HEK293 (cell line): ENCODE measurements around the gene SPACA7.

Experiments used
- EGR2 ChIP-seq: fragments of 450-650 bp; formaldehyde crosslinking; IDR thresholded peaks from 2 replicates; pipeline ENCODE4 v1.5.1; 2016; ENCODE audit warnings: low read depth, missing biosample characterization, missing genetic modification characterization
- GLI2 ChIP-seq: fragments of 450-650 bp; formaldehyde crosslinking; IDR thresholded peaks from 2 replicates; pipeline ENCODE4; 2017; ENCODE audit warnings: missing biosample characterization, missing genetic modification characterization, low read depth, borderline replicate concordance
- HOXA7 ChIP-seq: sonication (generic); formaldehyde crosslinking; IDR thresholded peaks from 2 replicates; pipeline ENCODE4 v1.8.1; 2022; ENCODE audit warnings: missing genetic modification reagents, borderline replicate concordance
- HOXC10 ChIP-seq: sonication (generic); formaldehyde crosslinking; IDR thresholded peaks from 2 replicates; pipeline ENCODE4 v1.8.1; 2023; ENCODE audit warnings: mild to moderate bottlenecking, missing genetic modification reagents
- KLF10 ChIP-seq: fragments of 450-650 bp; IDR thresholded peaks from 2 replicates; pipeline ENCODE4 v1.5.1; 2018; ENCODE audit warnings: missing biosample characterization, mild to moderate bottlenecking, missing genetic modification characterization
- KLF8 ChIP-seq: fragments of 450-650 bp; formaldehyde crosslinking; IDR thresholded peaks from 2 replicates; pipeline ENCODE4 v1.5.1; 2016; ENCODE audit warnings: missing biosample characterization, missing genetic modification characterization
- RBAK ChIP-seq: fragments of 450-650 bp; formaldehyde crosslinking; IDR thresholded peaks from 2 replicates; pipeline ENCODE4 v1.5.1; 2016; ENCODE audit warnings: missing biosample characterization, missing genetic modification characterization
- SETDB1 ChIP-seq: IDR thresholded peaks from one replicate; pipeline ENCODE4 v1.6.1; 2017; ENCODE audit warnings: mild to moderate bottlenecking, low read length, moderate library complexity, mixed read lengths; ENCODE audit not compliant: insufficient read length
- SP2 ChIP-seq: fragments of 450-650 bp; formaldehyde crosslinking; IDR thresholded peaks from 2 replicates; pipeline ENCODE4 v1.5.1; 2016; ENCODE audit warnings: missing biosample characterization, missing genetic modification characterization
- SP3 ChIP-seq: fragments of 450-650 bp; formaldehyde crosslinking; IDR thresholded peaks from 2 replicates; pipeline ENCODE4 v1.5.1; 2016; ENCODE audit warnings: missing biosample characterization, missing genetic modification characterization
- ZBTB20 ChIP-seq: fragments of 450-650 bp; formaldehyde crosslinking; IDR thresholded peaks from 2 replicates; pipeline ENCODE4 v1.5.1; 2016; ENCODE audit warnings: missing biosample characterization, missing genetic modification characterization
- ZBTB21 ChIP-seq: fragments of 450-650 bp; formaldehyde crosslinking; IDR thresholded peaks from 2 replicates; pipeline ENCODE4 v1.5.1; 2017; ENCODE audit warnings: missing biosample characterization, missing genetic modification characterization
- ZFP69B ChIP-seq: fragments of 450-650 bp; formaldehyde crosslinking; IDR thresholded peaks from 2 replicates; pipeline ENCODE4 v1.5.1; 2016; ENCODE audit warnings: missing biosample characterization, missing genetic modification characterization
- ZNF133 ChIP-seq: fragments of 450-650 bp; formaldehyde crosslinking; IDR thresholded peaks from 2 replicates; pipeline ENCODE4 v1.5.1; 2016; ENCODE audit warnings: missing biosample characterization, missing genetic modification characterization
- ZNF202 ChIP-seq: fragments of 450-650 bp; formaldehyde crosslinking; IDR thresholded peaks from 2 replicates; pipeline ENCODE4 v1.5.1; 2016; ENCODE audit warnings: missing biosample characterization, missing genetic modification characterization, borderline replicate concordance
- ZNF350 ChIP-seq: fragments of 450-650 bp; formaldehyde crosslinking; IDR thresholded peaks from 2 replicates; pipeline ENCODE4 v1.5.0; 2017; ENCODE audit warnings: missing biosample characterization, mild to moderate bottlenecking, missing genetic modification characterization
- ZNF37A ChIP-seq: fragments of 450-650 bp; IDR thresholded peaks from 2 replicates; pipeline ENCODE4 v1.5.1; 2018; ENCODE audit warnings: missing biosample characterization, missing genetic modification characterization
- ZNF521 ChIP-seq: fragments of 450-650 bp; formaldehyde crosslinking; IDR thresholded peaks from 2 replicates; pipeline ENCODE4 v1.5.1; 2017; ENCODE audit warnings: missing biosample characterization, mild to moderate bottlenecking, missing genetic modification characterization
- ZNF529 ChIP-seq: fragments of 450-650 bp; formaldehyde crosslinking; IDR thresholded peaks from 2 replicates; pipeline ENCODE4 v1.5.1; 2017; ENCODE audit warnings: missing genetic modification characterization, missing biosample characterization; ENCODE audit not compliant: insufficient replicate concordance
- ZNF530 ChIP-seq: fragments of 450-650 bp; formaldehyde crosslinking; IDR thresholded peaks from 2 replicates; pipeline ENCODE4 v1.5.1; 2016; ENCODE audit warnings: low read depth, missing biosample characterization, missing genetic modification characterization
- ZNF544 ChIP-seq: fragments of 450-650 bp; formaldehyde crosslinking; IDR thresholded peaks from 2 replicates; pipeline ENCODE4 v1.5.0; 2017; ENCODE audit warnings: missing biosample characterization, missing genetic modification characterization
- ZNF658 ChIP-seq: fragments of 450-650 bp; formaldehyde crosslinking; IDR thresholded peaks from 2 replicates; pipeline ENCODE4; 2016; ENCODE audit warnings: missing biosample characterization, missing genetic modification characterization
- ZNF747 ChIP-seq: fragments of 450-650 bp; formaldehyde crosslinking; IDR thresholded peaks from 2 replicates; pipeline ENCODE4 v1.5.1; 2016; ENCODE audit warnings: missing biosample characterization, missing genetic modification characterization
- ZNF76 ChIP-seq: fragments of 450-650 bp; formaldehyde crosslinking; IDR thresholded peaks from 2 replicates; pipeline ENCODE4; 2016; ENCODE audit warnings: low read depth, missing biosample characterization, missing genetic modification characterization, borderline replicate concordance
- TF ChIP-seq, protein P1 (sequence below): fragments of 450-650 bp; formaldehyde crosslinking; conservative IDR thresholded peaks from 2 replicates; pipeline ENCODE4 v1.5.1; 2016; ENCODE audit warnings: low read depth, missing biosample characterization, missing genetic modification characterization
- TF ChIP-seq, protein P2 (sequence below): fragments of 450-650 bp; formaldehyde crosslinking; IDR thresholded peaks from 2 replicates; pipeline ENCODE4 v1.5.1; 2016; ENCODE audit warnings: missing biosample characterization, missing genetic modification characterization
- TF ChIP-seq, protein P3 (sequence below): fragments of 450-650 bp; formaldehyde crosslinking; IDR thresholded peaks from 2 replicates; pipeline ENCODE4 v1.5.1; 2016; ENCODE audit warnings: missing biosample characterization, missing genetic modification characterization, borderline replicate concordance
- TF ChIP-seq, protein P4 (sequence below): fragments of 450-650 bp; formaldehyde crosslinking; IDR thresholded peaks from 2 replicates; pipeline ENCODE4 v1.5.1; 2016; ENCODE audit warnings: missing biosample characterization, missing genetic modification characterization
- TF ChIP-seq, protein P5 (sequence below): fragments of 450-650 bp; formaldehyde crosslinking; IDR thresholded peaks from 2 replicates; pipeline ENCODE4 v1.5.1; 2017; ENCODE audit warnings: missing biosample characterization, missing genetic modification characterization

SPACA7 gene

DNA sequence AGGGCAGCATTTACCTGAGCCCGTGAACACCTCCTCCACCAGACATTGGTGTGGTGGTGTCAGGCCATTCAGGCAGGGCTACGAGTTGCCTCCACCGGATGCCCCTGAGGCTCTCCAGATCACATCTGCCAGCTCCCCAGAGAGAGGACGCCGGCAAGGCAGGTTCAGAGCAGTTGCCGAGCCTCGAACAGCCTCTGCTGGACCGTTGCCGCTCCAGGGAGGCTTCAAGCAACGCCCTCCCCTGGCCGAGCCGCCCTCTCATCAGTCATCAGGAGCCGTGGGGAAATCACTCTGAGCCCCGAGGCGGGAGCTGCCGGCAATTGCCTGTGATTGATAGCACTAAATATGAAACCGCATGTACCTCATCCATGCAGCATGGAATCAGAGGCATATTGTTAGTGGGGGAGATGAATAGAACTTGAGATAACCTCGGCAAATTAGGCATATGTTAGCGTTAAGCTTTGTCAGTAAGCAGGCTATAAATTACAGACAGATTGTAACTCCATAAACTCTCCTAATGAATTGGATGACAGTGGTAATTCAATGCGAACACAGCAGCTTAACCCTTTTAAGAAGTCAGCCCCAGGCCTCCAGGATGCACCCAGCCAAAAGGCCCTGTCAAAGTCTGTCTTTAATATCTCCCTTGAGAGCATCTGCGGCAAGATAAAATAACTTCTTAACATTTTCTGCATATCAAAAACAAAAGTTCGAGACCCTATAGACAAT lies 29.8 kb upstream of the SPACA7 start (continued):
- TF ChIP-seq KLF10 (tag by site-specific recombination) (peak; percentile 92), ZNF76 (peak; percentile 71; the same call in 1 of the 2 replicates), ZNF747 (no peak), HOXA7 (CRISPR knock-in tag) (no peak), ZNF521 (tag by site-specific recombination) (no peak), SP2 (peak; percentile 71), ZNF202 (tag by site-specific recombination) (no peak), ZNF37A (no peak), ZNF530 (tag by site-specific recombination) (no peak), ZNF350 (tag by site-specific recombination) (no peak), ZBTB21 (peak; percentile 72), ZFP69B (tag by site-specific recombination) (peak; percentile 91), ZNF658 (tag by site-specific recombination) (no peak), EGR2 (tag by site-specific recombination) (peak; percentile 23; the same call in 1 of the 2 replicates), ZBTB20 (tag by site-specific recombination) (no peak), ZNF544 (tag by site-specific recombination) (no peak), KLF8 (tag by site-specific recombination) (peak; percentile 71), HOXC10 (CRISPR knock-in tag) (0 out of 2 replicates have a peak, but pooled peaks have one; percentile 64), ZNF133 (tag by site-specific recombination) (no peak), SP3 (tag by site-specific recombination) (no peak), SETDB1 (no peak), GLI2 (tag by site-specific recombination) (peak; percentile 98), ZNF529 (tag by site-specific recombination) (peak; percentile 34), RBAK (tag by site-specific recombination) (no peak)
- TF ChIP-seq, protein P1, sequence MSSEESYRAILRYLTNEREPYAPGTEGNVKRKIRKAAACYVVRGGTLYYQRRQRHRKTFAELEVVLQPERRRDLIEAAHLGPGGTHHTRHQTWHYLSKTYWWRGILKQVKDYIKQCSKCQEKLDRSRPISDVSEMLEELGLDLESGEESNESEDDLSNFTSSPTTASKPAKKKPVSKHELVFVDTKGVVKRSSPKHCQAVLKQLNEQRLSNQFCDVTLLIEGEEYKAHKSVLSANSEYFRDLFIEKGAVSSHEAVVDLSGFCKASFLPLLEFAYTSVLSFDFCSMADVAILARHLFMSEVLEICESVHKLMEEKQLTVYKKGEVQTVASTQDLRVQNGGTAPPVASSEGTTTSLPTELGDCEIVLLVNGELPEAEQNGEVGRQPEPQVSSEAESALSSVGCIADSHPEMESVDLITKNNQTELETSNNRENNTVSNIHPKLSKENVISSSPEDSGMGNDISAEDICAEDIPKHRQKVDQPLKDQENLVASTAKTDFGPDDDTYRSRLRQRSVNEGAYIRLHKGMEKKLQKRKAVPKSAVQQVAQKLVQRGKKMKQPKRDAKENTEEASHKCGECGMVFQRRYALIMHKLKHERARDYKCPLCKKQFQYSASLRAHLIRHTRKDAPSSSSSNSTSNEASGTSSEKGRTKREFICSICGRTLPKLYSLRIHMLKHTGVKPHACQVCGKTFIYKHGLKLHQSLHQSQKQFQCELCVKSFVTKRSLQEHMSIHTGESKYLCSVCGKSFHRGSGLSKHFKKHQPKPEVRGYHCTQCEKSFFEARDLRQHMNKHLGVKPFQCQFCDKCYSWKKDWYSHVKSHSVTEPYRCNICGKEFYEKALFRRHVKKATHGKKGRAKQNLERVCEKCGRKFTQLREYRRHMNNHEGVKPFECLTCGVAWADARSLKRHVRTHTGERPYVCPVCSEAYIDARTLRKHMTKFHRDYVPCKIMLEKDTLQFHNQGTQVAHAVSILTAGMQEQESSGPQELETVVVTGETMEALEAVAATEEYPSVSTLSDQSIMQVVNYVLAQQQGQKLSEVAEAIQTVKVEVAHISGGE (tag by site-specific recombination), result no peak
- TF ChIP-seq, protein P2, sequence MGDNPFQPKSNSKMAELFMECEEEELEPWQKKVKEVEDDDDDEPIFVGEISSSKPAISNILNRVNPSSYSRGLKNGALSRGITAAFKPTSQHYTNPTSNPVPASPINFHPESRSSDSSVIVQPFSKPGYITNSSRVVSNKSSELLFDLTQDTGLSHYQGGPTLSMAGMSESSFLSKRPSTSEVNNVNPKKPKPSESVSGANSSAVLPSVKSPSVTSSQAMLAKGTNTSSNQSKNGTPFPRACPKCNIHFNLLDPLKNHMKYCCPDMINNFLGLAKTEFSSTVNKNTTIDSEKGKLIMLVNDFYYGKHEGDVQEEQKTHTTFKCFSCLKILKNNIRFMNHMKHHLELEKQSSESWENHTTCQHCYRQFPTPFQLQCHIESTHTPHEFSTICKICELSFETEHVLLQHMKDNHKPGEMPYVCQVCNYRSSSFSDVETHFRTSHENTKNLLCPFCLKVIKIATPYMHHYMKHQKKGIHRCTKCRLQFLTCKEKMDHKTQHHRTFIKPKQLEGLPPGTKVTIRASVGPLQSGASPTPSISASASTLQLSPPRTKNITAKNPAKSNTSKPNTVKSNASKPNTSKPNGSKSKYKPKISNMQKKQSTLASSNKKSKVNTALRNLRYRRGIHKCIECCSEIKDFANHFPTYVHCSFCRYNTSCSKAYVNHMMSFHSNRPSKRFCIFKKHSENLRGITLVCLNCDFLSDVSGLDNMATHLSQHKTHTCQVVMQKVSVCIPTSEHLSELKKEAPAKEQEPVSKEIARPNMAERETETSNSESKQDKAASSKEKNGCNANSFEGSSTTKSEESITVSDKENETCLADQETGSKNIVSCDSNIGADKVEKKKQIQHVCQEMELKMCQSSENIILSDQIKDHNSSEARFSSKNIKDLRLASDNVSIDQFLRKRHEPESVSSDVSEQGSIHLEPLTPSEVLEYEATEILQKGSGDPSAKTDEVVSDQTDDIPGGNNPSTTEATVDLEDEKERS (tag by site-specific recombination), result peak; percentile 35; the same call in 1 of the 2 replicates
- TF ChIP-seq, protein P3, sequence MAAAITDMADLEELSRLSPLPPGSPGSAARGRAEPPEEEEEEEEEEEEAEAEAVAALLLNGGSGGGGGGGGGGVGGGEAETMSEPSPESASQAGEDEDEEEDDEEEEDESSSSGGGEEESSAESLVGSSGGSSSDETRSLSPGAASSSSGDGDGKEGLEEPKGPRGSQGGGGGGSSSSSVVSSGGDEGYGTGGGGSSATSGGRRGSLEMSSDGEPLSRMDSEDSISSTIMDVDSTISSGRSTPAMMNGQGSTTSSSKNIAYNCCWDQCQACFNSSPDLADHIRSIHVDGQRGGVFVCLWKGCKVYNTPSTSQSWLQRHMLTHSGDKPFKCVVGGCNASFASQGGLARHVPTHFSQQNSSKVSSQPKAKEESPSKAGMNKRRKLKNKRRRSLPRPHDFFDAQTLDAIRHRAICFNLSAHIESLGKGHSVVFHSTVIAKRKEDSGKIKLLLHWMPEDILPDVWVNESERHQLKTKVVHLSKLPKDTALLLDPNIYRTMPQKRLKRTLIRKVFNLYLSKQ (tag by site-specific recombination), result no peak
- TF ChIP-seq, protein P4, sequence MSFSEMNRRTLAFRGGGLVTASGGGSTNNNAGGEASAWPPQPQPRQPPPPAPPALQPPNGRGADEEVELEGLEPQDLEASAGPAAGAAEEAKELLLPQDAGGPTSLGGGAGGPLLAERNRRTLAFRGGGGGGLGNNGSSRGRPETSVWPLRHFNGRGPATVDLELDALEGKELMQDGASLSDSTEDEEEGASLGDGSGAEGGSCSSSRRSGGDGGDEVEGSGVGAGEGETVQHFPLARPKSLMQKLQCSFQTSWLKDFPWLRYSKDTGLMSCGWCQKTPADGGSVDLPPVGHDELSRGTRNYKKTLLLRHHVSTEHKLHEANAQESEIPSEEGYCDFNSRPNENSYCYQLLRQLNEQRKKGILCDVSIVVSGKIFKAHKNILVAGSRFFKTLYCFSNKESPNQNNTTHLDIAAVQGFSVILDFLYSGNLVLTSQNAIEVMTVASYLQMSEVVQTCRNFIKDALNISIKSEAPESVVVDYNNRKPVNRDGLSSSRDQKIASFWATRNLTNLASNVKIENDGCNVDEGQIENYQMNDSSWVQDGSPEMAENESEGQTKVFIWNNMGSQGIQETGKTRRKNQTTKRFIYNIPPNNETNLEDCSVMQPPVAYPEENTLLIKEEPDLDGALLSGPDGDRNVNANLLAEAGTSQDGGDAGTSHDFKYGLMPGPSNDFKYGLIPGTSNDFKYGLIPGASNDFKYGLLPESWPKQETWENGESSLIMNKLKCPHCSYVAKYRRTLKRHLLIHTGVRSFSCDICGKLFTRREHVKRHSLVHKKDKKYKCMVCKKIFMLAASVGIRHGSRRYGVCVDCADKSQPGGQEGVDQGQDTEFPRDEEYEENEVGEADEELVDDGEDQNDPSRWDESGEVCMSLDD (tag by site-specific recombination), result no peak
- TF ChIP-seq, protein P5, sequence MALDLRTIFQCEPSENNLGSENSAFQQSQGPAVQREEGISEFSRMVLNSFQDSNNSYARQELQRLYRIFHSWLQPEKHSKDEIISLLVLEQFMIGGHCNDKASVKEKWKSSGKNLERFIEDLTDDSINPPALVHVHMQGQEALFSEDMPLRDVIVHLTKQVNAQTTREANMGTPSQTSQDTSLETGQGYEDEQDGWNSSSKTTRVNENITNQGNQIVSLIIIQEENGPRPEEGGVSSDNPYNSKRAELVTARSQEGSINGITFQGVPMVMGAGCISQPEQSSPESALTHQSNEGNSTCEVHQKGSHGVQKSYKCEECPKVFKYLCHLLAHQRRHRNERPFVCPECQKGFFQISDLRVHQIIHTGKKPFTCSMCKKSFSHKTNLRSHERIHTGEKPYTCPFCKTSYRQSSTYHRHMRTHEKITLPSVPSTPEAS (tag by site-specific recombination), result peak; percentile 63; the same call in 1 of the 2 replicates
